ENCODE measurements around the gene ZNF324.
"Not testable (repeated sequence)": the region's sequence is repeated elsewhere in the genome, so short reads cannot be mapped to it uniquely, and the experiment has no call there.

ZNF324 gene

DNA sequence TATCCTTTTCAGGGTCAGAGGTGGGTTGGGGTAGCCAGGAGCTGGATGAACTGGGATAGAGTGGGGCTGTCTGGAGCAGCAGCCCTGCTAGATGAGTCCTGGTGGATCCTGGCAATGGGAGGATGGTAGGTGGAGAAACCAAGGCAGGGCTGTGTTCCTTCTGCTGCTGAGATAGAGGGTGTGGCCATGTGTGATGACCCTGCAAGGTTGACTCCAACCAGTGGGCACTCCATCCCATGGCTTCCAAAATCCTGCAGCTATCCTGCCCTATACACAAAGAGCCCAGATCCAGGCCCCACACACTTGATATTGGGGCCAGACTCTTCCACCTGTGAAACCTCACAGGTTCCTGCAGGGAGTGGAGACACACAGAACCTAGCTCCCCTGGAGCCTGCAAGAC lies 6.9 kb downstream of the ZNF324 start:
- DNase-seq: no peak

DNA sequence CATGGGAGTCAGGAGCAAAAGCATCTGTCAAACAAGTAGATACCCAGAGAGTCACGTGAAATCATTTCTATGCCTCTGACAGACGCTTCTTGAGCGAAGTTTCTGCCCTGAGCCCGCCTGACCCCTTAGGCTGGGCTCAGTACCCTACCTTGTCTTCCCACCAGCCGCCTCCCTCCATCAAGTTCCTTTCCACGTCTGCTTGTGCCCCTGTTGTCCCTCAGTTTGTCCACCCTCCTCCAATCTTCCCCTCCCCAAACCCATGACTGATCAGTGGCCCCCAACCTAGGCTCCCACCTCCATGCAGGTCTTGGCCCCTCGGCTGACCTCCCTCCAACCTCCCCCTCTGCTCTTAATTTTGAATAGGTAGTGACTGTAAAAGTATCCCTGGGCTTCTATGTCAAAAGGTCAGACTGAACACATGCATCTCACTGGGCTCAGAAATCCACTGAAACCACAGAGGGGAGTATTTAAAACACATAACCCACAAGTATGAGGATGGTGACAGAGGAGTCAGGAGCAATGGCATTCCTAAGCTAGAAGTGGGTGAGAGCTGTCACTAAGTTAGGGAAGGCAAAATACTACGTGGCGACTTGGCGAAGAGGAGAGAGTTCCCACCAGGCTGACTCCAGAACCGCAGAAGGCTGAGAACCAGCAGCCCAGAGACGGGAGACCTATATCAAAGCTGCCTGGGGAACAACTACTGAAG lies 7.6 kb downstream of the ZNF324 start:
- no peak for DNase-seq

DNA sequence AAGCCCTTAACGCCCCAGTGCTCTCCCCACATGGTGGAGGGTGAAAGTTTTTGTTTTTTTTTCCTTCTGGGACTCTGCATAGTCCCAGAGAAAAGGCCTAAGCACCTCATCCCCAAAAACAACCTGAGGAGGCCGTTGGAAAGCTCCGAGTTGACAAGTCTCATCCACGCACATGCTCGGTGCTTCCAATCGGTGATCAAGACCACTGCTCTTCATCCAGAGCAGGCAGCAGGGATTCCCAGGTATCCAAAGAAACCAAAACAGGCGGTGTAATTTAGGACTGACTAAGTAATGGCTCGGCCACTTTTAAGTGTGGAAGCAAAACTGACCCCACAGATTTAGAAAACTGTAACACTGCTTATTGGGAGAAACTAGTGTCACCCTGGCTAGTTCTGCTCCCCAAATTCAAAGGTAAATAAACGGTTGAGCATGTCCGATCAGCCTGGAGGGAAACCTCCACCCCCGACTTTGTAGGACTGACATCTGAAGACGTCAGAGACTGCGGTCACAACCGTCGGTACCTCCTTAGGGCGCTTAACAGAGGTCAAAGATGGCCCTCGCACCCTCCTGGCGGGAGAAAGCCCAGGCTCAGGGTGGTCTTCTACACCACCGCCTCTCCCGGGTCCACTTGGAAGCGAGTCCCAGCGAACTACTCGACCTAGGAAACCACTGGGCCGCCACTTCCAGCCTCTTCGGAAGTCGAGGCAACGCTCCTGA lies 8.3 kb downstream of the ZNF324 start:
- DNase-seq: no peak

GRCh38 chr19:58475714-58476497 lies 9.0 kb downstream of the ZNF324 start, which contains the start of gene ZNF446:
ZNF446 (plus strand) TSS chr19:58476352; CDS start chr19:58477219, 867 bp downstream.
- DNase-seq: peak; percentile 80

DNA sequence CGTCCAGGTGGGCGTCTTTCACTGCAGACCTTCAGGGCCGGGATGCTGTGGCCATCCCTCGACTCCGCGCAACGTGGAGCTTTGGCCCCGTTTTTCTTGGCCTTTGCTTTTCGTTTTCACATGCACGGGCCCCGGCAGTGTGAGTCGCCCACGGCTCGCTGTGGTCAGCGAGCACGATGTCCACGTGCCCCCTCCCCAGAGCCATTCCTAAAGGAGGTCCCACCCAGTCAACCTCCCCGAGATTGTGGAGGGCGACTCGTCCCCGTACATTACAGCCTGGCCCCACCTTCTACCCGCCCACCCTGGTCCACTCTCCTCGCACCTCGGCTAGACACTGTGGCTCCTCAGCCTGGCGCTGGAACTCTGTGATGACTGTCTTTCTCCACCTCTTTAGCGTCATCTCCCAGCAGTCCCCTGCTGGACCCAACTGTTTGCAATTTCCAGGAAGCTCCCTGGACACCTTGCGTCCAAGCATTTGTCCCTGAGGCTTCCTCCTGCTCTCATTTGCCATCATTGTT lies 9.7 kb downstream of the ZNF324 start:
- no peak for DNase-seq

- DNase-seq: no peak
Measured at GRCh38 chr19:58477130-58477529, 10.2 kb downstream of the ZNF324 start.

DNA sequence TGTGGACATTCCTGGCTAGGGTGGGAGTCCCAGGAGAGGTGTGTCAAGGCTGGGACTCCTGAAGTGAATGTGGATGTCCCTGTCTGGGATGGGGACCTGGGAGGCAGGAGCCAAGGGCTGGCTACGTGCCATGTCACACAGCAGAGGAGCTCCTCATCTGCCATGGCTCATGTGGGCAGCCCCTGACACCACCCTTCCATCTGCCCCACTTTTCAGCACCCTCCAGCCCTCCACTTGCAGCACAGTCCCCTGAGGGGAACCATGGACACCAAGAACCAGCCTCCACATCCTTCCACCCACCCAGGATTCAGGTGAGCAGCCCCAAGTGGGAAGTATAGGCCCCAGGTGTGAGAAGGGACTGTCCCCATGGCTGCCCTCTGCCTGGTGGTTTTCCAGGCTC lies 11.0 kb downstream of the ZNF324 start:
- DNase-seq: no peak

- no peak for DNase-seq
Measured at GRCh38 chr19:58479303-58479702, 12.4 kb downstream of the ZNF324 start.

DNA sequence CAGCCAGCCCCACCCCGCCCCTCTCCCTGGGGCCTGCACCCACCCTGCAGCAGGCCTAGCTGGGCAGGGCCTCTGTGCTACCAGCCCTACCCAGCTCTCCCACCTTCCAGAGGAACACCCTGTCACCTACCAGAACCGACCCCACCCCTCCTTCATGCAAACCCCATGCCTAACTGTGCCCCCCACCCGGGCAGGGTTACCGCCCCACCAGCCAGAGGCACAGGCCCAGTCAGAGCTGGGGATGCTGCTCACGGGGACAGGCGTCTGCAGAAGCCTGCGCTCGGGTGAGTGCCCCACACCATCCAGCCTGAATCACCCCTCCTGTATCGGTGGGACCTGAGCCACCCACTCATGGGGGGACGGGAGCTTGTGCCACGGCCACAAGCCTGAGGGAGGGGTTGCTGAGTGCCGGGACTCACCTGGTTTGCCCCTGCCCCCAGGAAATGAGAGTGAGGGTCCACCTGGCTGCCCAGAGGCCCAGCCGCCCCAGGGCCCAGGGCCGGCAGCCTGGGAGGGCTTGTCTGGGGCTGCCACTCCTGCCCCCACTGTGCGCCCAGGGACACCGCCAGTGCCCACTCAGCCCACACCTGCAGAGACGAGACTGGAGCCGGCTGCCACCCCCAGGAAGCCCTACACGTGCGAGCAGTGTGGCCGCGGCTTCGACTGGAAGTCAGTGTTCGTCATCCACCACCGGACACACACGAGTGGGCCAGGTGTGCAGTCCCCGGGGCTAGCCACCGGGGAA lies 13.0 kb downstream of the ZNF324 start:
- no peak for DNase-seq

DNA sequence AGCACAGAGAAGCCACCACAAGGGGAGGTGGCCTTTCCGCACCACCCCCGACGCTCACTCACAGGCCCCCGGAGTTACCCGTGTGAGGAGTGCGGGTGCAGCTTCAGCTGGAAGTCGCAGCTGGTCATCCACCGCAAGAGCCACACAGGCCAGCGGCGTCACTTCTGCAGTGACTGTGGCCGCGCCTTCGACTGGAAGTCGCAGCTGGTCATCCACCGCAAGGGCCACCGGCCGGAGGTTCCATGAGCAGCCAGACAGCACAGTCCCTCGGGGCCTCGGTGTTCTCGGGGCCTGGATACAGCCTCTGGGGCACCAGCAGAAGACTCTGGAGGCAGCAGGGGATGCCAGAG lies 13.6 kb downstream of the ZNF324 start:
- DNase-seq: no peak

DNA sequence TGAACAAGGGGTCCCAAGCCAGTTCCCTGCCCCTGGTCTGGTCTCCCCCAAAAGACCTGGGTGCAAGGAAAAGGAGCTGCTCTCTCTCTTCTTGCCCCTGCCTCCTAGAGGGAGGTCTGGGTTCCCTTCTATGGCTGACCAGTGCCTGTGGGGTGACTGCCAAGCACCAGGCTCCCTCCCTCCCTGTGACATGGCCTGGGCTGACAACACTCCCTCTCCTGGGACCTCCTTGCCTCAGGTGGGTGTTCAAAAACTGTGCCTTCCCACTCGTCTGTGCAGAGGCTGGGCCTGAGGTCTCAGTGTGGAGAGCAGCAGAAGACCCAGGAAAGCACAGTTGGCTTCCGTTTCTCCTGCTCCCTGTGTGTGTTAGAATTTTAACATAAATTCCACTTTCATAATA lies 14.0 kb downstream of the ZNF324 start:
- no peak for DNase-seq

- DNase-seq: no peak
Measured at GRCh38 chr19:58482372-58482771, 15.5 kb downstream of the ZNF324 start.

DNA sequence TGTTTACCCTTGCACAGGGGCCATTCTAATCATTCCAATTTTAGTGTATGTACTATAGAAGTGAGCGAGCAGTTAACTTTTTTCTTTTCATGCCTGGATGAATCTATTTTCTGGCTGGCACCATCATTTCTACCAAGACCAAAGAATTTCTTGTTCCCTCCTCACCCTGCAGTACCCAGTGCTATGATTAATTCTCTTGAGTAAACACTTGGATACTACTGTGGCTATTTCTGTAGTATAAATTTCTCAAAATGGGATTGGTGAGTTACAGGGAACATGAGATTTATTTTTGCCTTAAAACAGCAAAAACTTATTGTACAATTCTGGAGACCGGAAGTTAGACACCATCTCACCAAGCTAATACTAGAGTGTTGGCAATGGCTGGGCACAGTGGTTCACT lies 16.9 kb downstream of the ZNF324 start:
- no peak for DNase-seq

DNA sequence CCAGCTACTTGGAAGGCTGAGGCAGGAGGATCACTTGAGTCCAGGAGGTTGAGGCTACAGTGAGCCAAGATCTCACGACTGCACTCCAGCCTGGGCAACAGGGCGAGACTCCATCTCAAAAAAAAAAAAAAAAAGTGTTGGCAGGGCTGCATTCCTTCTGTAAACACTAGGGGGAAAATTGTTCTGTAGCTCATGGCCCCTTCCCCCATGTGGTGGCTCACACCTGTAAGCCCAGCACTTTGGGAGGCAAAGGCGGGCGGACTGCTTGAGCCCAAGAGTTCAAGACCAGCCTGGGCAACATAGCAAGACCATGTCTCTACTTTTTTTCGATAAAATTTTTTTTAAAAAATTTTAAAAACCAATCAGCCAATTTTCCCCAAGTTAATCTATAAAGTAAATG lies 17.5 kb downstream of the ZNF324 start:
- not testable (repeated sequence) for DNase-seq

- no peak for DNase-seq
Measured at GRCh38 chr19:58491393-58491792, 24.5 kb downstream of the ZNF324 start.

DNA sequence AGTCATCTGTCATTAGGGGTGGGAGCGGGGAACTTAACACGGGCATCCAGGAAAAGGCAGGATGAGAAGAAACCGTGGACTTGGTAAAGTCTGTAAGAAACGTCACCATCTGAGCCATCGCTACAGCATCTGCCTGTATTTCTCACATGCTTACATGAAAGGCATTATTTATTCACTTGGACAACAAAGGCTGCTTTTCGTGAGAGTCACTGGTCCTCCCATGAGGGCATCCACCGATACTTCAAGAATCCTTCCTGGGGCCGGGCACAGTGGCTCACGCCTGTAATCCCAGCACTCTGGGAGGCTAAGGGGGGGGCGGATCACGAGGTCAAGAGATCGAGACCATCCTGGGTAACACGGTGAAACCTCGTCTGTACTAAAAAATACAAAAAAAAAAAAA lies 25.4 kb downstream of the ZNF324 start:
- no peak for DNase-seq

GRCh38 chr19:58497634-58498170 lies 30.8 kb downstream of the ZNF324 start:
- no peak for DNase-seq

GRCh38 chr19:58498316-58499020 lies 31.6 kb downstream of the ZNF324 start:
- no peak for DNase-seq

GRCh38 chr19:58499021-58499927 lies 32.4 kb downstream of the ZNF324 start:
- peak; percentile 91 for DNase-seq

DNA sequence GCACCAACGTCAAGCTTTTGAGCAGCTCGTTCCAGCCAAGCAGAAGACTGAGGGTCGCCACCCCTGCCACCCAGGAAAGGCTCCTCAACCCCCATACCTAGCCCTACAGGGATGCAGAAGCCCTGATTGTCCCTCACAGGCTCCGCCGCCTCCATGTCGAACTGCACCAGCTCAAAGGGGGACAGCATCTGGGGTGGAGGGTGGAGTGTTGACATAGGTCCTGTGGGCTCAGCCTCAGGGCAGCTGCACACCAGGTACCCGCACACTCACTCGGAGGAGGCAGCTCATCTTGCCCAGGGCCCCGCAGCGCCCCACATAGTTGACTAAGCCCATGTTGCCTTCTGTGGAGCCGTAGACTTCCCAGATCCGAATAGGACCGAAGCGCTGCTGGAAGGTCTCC lies 33.4 kb downstream of the ZNF324 start:
- no peak for DNase-seq
